ENCODE measurements around the gene TNK1.

DNA sequence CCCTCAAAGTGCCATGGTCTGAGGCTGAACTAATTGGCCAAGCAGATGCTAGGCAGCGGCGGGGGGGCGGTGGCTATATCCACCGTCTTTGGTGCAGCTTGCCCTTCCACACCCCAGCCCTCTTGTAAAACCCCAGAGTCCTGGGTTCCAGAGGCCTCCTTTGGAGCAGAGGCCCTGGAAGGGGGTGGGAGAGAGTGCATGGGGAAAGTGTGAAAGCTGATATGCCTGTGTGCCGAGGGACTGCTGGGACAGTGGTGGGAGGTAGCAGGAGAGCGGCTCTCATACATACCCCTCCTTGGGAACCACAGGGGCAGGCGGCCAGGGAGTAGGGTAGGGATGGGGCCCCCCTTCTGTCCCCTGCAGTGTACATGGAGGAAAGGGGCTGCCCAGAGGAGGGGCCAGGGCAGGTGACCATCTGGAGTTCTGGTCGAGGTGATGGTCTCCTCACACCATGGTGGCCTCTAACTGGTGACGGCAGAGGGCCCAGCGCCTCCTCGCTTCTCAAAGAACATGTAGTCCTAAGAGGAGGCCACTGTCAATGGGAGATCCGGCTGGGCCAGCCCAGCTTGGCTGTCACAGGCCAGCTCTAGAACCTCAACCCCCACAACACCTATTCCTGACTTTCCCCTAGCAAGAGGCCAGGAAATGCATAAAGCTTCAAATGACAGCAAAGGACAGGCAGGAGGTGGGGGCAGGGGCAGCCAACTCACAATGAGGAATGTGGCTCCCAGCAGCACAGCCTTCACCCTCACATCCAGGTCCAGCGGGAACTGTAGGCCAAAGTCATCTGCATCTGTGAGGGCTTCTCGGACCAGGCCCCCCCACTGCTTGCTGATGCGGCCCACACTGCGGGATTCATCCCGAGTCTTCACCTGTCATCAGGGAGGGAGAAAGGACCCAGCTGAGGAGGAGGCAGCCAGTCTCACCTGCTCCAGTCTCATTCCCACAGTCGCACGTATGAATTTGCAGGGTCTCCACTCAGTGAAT is 9.3 kb downstream of the TNK1 start:
- TF ChIP-seq GATA2 (IDR thresholded peaks at IDR 0.05; ENCODE audit: low read depth, low read length) (no peak), GATA3 (IDR thresholded peaks at IDR 0.05; ENCODE audit: low read depth, low read length) (no peak)

Measured in SH-SY5Y (cell line).